ENCODE measurements around the gene AIM2.
"Not testable (repeated sequence)": the region's sequence is repeated elsewhere in the genome, so short reads cannot be mapped to it uniquely, and the experiment has no call there.

The AIM2 gene

DNA sequence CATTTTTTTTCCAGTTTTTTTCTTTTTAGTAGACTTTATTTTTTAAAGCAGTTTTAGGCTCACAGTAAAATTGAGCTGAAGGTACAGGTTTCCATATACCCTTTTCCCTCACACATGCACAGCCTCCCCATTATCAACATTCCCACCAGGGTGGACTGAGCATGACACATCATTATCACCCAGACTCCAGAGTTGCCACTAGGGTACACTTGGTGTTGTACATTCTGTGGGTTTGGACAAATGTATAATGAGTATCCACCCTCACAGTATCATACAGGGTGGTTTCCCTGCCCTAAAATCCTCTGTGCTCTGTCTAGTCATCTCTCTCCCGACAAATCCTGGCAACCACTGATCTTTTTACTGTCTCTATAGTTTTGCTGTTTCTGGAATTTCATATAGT, 3.0 kb upstream of the AIM2 start:
- no peak for DNase-seq (ENCODE audit: low read depth in 2 of 2)

DNA sequence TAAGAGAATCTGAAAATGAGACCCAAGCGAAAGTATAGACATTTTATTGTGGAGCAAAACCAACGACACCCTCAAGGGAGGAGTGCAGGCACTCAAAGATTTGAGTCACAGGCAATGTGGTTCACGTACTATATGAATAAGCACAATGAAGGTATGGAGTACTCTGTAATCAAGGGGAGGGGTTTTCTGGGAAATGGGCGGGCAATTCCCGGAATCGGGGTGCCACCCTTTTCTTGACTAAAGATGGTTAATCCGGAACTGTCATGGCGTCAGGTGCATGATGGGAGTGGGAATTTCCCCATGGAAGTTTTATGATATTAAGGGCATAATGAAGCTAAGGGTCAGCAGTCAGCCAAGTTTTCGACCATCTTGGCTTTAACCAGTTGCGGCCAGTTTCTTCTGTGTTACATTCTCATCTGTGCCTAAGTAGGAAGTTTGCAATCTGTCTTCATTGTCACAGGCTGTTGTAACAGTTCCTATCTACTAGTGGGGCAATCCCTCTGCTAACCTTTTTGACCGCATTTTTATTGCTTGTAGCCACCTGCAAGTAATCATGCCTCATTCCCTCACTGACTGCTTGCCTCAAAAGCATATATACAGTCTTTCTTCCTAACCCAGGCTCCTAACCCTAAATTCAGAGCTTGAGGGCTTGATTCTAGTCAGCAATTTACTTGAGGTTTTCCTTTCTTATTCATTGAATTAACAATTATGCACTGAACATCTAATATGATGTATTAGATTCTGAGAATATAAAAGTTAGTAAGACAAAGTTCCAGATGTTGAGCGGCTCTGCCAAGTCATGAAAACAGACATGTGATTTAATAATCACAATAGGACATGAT, 775 bp upstream of the AIM2 start:
- DNase-seq (ENCODE audit: low read depth in 2 of 2) = peak; percentile 75 to 88

DNA sequence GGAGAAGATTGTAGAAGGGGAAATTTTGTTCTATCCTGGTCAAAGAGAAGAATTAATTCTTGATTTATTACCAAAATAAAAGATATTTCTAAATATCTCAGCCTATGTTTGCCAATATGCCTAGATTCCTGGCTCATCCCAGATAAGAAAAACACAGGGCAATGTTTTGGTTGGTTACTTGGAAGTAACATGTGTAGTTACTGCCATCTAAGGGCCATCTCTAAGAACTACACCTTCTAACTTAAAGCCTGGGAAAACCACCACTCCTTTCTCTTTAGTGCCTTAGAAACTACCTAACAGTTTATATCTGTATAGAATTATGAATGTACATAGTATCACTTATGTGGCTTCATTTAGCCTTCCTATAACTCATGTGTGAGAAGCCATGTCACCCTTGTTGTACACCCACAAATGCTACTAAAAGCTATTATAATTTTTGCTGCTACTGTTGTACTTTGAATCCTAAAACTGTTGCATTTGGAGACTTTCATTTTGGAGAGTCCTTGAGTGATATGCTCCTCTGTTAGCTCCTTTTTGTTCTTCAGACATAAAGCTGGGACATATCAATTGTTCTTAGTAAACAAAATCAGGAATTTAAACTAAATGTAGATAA, 4.5 kb downstream of the AIM2 start:
- DNase-seq (ENCODE audit: low read depth in 2 of 2) = no peak

DNA sequence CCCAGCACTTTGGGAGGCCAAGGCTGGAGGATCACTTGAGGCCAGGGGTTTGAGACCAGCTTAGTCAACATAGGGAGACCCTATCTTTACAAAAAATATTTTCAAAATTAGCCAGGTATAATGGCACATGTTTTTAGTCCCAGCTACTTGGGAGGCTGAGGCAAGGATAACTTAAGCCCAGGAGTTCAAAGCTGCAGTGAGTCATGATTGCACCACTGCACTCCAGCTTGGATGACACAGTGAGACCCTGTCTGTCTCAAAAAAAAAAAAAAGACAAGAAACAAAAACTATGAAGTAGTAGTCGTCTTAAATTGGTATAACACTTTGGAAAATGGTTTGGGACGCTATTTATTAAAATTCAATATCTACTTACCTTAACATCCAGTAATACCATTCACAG, 7.7 kb downstream of the AIM2 start:
- DNase-seq (ENCODE audit: low read depth in 2 of 2) = no peak

DNA sequence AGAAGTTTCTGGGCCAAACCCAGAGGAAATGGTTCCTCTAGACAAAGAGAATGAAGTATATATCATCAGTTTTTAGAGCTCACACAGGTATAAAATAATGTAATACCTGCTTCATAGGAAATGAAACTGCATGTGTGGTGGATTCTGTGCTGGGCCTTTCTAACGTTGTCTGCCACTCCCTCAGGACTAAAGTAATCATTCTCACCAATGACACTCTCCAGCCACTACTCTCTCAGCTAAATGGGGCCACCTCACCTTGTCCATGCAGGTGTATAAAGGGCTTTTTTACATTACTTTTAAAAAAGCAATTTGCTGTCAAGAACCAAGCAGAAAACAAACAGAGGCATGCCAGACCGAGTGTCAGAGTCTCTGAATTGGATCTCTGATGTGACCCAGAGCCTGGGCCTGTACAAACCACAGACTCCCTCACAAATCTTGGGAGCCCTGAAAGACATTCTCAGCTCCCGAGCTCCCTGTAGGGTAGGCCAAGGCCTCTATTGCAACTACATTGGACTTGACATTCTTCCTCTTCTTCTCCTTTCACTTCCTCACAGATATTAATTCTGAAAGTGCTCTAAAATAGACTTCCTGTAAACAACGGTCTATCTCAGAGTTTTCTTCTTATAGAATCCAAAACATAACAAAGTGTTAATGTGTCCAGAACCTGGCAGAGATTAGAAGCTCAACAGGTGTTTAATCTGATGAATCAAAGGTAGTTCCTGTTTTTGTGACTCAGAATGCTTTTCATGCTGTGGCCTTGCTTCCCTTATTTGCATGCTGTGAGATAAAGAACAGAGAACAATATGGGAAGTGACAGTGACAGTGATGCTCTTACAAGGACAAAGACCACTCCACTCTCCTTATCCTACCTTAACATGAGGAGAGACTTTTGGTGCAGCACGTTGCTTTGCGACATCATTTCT, 8.6 kb downstream of the AIM2 start:
- no peak for DNase-seq (ENCODE audit: low read depth in 2 of 2)

DNA sequence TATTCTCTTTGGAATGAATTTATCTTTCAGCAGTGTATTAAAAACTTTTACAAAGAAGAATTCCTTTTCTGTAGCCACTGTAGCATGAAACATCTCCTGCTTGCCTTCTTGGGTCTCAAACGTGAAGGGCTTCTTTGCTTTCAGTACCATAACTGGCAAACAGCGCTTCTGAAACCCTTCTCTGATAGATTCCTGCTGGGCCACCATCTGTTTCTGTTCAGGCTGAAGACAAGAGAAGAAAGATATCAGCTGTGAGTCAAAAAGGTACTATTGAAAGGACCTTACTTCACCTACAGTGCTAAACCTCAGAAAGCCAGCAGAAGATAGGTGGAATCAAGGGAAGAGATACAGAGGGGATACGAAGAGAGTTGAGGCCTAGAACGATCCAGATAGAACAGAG, 10.5 kb downstream of the AIM2 start:
- no peak for DNase-seq (ENCODE audit: low read depth in 2 of 2)

DNA sequence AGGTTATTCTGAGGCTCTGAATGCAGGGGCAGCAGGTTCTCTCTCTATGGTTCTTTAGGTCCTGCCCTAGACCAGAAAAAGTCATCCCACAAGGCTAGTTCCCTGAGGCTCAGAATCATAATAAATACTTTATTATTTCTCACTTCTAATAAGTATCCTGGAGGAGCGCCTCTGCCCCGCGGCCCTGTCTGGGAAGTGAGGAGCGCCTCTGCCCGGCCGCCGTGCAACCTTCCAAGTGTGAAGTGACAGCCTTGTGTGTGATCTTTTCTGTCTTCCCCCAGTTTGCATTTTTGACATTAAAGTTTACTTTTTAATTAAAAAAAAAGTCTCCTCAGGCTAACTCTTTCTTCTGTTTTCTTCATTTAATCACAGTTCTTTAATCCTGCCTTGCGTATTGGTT, 11.5 kb downstream of the AIM2 start:
- DNase-seq (ENCODE audit: low read depth in 2 of 2) = no peak

DNA sequence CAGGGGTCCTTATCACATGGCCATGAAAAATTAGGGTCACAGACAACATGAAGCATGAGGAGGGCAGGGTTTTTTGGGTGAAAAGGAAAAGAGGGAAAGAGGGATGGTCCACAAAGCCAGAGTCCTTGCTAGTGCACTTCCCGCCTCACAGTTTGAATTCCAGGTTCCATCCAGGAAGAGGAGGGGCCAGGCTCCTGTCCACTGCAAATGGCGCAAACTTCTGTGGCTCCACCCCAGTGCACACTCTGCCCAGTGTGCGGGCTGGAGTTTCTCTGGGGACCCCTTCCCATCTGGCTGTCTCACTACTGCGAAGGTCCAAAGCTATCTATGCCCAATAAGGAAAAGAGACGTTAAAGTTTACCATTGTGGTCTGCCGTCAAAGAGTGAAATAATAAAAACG, 17.8 kb downstream of the AIM2 start:
- no peak for DNase-seq (ENCODE audit: low read depth in 2 of 2)

DNA sequence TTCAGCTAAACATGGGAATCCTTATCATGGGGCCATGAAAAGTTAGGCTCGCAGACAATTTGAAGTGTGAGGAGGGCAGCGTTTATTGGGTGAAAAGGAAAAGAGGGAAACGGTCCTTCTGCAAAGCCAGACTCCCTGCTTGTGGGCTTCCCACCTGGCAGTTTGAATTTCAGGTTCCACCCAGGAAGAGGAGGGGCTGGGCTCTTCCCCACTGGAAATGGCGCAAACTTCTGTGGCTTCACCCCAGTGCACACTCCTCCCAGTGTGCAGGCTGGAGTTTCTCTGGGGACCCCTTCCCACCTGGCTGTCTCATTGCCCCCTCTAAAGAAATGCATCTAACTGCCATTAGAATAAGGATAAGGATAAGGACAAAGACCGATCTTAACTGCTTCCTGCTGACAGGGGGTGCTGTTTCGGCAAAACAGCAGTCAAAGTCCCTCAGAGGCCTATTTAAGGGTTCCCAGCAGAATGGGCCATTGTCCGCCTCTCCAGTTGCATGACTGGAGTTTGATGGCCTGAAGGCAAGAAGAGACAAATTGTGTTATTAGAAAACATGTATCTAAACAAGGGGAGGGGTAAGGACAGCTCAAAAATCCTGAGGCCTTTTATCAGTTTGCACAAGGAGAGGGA, 20.4 kb downstream of the AIM2 start:
- no peak for DNase-seq (ENCODE audit: low read depth in 2 of 2)

DNA sequence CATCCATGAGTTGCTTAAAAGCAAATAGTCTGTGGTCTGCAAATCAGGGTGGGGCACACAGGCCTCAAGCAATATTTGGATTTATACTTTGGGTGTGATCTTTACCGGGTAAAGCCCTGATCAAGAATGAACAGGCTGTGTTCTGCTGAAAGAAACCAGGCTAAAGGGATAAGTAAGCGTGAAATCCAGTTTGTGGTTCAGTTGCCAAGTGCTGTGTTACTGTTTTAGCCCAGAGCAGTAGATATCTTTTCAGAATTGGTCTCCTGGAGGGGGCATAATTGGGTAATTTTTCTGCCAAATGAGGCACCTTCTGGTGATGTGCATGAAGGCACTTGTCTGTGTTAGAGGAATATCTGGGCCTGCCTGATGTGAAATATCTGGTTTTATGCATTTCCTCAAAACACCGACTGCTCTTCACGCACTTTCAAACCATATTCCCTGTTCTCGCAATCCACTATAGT, 21.4 kb downstream of the AIM2 start:
- DNase-seq (ENCODE audit: low read depth in 2 of 2) = no peak

DNA sequence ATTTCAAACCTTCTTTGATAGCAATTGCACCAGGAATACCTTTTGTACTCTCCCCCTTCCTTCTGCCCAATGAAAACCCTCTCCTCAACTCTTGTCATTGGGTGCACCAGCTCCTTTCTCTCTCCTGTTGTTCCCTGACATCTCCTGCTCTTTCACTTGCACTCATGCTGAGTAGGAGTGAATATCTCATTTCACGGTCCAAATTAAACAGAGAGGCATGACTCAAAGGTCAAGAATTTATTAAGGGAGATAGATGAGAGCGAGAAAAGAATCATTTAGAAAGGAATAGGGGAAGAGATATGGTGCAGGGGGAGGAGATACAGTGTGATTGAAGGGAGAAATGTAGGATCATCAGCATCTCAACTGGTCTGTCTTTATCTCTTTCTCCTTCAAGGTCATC, 22.1 kb downstream of the AIM2 start:
- DNase-seq (ENCODE audit: low read depth in 2 of 2) = no peak

DNA sequence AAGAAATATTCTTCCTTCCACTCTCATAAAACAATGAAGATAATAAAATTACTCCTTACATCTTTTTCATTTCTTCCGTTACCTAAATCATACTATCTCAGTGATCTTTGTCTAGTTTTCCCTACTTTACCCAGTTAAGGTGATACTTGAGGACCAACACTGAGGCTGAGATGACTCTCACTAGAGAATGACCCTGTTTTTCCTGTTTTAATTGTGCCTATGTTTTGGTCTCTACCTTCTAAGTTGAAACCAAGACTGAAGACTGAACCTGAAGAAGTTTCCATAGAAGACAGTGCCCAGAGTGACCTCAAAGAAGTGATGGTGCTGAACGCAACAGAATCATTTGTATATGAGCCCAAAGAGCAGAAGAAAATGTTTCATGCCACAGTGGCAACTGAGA, 25.1 kb downstream of the AIM2 start:
- DNase-seq (ENCODE audit: low read depth in 2 of 2) = no peak

DNA sequence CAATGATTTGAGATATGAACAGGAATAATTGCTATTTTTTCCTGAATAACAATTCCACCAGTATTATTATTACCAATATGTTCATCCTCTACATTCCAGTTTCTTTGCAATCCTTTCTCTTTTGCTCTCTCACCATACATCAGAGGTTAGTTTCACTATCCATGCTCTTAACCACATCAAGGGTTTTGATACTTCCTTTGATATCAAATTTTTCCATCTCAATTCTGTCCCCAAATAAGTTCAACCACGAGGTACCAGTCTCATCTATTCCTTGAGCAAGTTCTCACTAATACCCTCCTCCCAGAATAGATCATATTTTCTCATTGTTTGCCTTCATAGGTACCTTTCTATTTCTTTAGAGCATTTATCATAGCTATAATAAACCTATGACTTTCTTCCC, 30.1 kb downstream of the AIM2 start:
- not testable (repeated sequence) for DNase-seq (ENCODE audit: low read depth in 2 of 2)

DNA sequence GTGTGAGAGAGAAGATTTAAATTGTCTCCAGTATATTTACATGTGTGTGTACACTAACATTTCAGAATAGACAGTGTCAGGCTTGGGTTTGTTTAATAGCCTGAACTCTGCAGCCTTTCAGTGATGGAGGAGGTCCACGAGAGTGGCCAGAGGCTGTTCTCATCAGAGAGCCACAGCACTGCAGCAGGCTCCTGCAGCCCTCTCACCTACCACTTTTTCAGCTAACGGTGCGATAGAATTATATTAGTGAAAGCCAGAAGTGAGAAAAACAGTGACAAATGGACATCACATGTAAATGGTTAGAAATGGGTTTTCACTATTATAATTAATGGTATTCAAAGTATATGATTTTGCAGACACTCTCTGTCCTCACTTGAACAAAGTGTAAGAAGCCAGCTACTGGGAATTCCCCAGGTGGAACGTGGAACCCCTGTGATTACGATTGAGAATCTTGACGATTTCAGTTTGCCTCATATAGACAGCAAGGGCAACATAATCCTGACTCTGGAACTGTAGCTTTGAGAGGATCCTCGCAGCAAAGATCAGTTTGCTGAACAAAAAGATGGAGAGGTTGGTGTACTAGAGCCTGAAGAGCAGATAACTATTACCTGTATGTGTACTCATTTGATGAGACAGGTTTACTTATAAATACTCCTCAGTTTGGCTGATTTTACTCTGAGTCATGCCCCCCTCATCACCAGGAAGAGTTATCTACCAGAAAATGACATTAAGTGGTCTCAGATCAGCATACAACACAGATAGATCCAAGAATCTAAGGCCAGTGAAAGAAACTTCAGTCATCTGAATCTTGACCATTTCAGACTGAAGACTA, 35.5 kb downstream of the AIM2 start:
- no peak for DNase-seq (ENCODE audit: low read depth in 2 of 2)

DNA sequence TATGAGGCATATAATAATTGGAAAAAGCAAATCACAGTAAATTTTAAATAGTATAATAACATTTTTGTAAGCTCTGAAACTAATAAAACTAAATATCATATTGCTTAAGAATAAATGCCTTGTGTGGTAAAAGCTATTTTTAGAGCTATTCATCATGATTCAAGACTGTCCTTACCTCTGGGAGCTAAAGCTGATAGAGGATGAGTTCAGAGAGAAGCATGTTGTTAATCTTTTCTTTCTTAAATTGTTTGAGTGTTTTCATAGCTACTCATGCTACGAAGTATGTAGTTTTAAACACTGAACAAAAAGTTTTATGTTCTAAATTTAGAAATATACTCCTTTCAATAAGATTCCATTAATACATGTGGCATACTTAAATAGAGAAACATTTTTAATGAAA, 36.4 kb downstream of the AIM2 start:
- DNase-seq (ENCODE audit: low read depth in 2 of 2) = no peak

DNA sequence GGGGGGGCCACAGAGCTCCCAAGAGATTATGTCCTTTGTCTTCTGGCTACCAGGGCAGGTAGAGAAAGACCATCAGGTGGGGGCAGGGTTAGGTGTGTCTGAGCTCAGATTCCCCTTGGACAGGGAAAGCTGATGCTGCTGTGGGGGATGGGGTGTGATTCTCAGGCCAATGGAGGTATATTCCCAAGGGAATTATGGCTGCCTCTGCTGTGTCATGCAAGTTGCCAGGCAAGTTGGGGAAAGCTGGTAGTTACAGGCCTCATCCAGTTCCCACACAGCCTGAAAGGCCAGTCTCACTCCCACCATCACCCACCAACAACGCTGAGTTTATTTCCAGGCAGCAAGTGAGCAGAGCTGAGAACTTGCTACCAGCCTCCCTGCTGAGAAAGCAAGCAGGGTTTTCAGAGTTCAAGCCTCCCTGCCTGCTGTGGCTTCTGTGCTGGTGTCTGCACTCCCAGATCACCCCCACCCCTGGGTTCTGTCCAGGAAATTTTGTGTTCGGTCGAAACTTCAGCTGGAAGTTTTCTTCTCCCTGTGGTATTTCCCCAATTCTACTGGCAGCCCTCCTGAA, 45.6 kb downstream of the AIM2 start:
- DNase-seq (ENCODE audit: low read depth in 2 of 2) = no peak

DNA sequence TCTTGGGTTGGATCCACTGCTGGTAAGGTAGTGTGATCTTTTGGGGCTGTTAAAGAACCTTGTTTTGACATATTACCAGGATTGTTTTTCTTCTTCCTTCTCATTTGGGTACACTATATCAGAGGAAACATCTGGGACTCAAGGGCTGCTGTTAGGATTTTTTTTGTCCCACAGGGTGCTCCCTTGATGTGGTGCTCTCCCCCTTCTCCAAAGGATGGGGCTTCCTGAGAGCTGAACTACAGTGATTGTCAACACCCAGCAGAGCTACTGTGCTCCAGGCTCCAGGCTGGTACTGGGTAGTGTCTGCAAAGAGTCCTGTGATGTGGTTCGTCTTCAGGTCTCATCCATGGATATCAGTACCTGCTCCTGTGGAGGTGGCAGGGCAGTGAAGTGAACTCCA, 46.3 kb downstream of the AIM2 start:
- DNase-seq (ENCODE audit: low read depth in 2 of 2) = no peak

DNA sequence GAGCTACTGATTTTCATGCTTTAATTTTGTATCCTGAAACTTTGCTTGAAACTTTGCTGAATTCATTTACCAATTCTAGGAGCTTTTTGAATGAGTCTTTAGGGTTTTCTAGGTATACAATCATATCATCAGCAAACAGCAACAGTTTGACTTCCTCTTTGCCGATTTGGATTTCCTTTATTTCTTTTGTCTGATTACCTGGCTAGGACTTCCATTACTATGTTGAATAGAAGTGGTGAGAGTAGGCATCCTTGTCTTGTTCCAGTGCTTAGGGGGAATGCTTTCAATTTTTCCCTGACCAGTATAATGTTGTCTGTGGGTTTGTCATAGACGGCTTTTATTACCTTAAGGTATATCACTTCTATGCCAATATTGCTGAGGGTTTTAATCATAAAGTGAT, 49.7 kb downstream of the AIM2 start:
- not testable (repeated sequence) for DNase-seq (ENCODE audit: low read depth in 2 of 2)

DNA sequence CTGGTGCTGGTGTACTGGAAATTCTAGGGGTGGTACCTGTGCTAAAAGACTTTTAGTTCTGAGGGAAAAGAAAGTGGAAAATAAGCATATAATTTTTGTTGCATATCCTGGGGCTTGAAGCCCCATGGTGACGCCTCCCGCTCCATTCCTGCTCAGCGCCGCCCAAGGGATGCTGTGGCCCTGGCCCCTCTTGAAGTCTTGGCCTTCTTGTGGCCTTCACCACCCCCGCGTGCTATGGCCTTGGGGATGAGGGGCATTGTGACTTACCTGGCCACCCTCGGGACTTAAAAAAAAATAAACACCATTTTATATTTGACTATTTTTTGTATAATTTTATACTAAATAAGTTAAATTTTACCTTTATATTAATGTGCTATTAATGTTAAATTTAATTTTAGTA, 51.5 kb downstream of the AIM2 start:
- no peak for DNase-seq (ENCODE audit: low read depth in 2 of 2)

DNA sequence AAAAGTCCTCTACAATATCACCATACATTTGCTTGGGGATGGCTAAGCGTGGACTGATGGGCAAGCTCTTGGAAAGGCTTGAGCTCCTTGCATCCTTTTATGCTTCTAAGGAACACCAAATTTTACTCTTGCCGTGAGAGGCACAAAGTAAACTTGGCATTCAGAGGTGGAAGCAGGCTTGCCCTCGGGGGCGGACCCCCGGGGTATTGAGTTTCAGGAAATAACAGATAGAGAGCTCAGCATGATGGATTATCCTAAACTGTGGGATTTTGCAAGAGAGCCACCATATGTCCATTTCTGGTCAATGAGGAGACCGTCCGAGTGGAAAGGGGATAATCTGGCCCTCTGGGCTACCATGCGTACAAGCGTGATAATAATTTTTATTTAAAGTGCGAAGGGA, 52.8 kb downstream of the AIM2 start:
- no peak for DNase-seq (ENCODE audit: low read depth in 2 of 2)

DNA sequence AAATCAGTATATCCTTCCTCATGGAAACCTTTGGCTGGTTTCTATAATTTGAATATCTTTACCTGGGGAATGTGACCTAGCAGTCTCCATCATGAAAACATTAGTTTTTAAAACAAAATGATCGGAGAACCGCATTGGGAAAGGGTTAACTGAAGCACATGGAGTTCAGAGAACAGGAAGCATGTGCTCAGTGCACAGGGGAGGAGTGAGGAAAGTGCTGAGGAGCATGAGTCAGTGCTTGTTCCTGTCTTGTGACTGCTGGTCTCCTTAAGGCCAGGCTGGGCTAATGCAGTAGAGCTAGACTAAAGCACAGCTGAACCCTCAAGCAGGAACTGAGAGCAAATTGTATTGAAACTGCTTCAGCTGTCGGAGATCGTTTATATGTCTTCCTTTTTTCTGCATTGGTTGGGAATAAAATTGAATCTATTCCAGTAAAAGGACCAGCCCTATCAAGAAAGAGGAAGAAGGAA, 61.1 kb downstream of the AIM2 start:
- peak; percentile 33 to 39 for DNase-seq (ENCODE audit: low read depth in 2 of 2)
